HG03460 (cell line): ENCODE results near the gene DIP2C.

Experiments
- ATAC-seq: cut with Tn5 transposase; IDR thresholded peaks from one replicate; pipeline ENCODE4 v1.9.1; 2021; ENCODE audit not compliant: unreplicated experiment

DIP2C gene

DNA sequence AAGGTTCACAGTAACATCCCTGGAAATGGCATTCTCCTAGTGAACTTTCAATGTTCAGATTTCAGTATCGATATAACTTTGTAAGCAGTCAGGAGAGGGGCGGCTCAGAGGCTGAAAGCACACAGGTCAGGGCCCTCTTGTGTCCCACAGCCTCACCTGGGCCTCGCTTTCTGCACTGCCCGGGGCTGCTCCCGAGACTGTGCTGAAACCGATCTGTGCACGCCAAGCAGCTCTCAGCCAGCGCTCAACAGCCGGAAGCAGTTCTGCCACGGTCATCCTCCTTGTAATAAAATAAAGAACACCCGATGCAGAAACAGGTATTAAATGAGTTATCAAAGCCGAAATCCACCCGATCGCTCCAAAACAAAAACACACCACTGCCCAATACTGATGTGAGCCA is 106.0 kb downstream of the DIP2C start:
- ATAC-seq: no peak

GRCh38 chr10:581776-582330 is 107.6 kb downstream of the DIP2C start:
- no peak for ATAC-seq

DNA sequence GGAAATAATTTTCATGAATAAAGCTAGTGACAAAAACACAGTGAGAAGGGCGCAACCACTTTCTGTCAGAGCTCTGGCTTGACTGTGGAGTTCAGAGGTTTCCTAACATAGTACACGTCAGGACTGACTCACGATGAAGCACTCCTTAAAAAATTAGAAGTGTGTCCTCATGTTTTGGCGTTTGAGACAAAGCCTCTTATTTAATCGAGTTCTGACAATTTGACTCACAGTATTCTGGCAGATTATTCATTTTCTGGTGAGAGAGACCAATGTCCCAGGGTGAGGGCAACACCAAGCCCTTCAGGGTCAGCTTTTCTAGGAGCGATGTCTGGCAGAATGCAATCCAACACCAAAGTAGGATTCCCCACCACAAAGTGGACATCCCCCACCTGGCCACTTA is 108.7 kb downstream of the DIP2C start:
- no peak for ATAC-seq

DNA sequence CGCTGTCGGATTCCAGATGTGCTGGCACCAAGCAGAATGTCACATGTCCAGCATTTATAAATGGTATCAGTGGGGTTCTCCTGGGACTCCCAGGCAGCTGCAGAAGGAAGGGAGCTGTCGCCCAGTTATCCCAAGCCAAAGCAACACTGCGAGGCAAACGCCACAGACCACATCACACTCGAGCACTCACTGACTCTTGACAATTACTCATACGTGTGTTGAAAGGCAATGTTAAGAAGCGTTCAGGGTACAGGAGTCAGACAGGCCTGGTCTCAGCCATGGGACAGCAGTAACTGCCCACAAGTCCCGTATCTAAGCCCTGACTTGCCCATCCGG is 113.4 kb downstream of the DIP2C start:
- ATAC-seq: no peak

DNA sequence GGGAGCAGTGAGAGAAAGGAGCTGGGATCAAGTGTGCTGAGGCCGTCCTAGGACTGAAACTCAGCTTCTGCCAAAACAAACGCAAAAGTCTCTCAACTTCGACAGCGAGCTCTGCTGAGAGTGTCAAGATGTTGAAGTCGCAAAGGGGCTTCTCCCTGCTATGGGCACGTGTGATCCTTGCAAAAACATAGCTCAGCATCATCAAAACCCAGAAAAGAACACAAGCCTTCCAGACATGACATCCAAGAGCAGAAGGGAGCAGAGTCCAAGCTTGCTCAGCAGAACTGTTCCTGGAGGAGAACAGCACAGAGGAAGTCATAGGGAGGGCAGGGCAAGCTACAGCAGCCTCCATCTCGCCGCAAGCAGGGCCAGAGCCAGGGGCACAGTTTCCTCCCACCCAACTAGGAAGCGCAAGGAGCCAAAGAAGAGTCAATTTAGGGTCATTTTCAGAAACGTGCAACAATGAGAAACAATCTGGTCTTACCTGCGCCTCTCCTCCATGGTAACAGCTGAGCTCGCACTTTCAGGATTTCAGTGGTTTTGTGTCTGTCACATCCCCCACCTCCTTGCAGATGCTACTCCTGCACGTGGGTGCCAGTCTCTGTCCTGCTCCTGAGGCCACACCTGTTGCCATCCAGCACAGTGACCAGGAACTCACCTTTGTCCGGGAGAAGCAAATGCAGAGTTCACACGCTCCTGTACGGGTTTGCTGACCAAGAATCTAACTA is 113.9 kb downstream of the DIP2C start:
- ATAC-seq: no peak

DNA sequence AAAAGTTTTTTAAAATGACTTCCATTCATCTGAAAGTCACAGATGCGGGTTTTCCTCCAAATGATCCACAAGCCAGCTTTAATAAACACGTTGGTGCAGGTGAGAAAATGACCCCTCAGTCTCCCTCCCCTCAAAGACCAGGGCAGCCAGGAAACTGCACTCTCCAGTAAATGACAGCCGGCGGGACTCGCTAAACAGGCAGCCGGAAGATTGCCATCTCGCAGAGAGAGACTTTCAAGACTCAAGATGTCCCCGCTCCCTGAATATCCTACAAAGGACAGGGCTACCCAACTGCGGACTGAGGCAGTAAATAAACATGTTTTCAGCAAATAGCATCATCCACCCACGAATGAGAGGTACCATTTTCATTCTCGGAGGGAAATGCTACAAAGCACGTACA is 116.8 kb downstream of the DIP2C start:
- no peak for ATAC-seq

- ATAC-seq: no peak
Measured at GRCh38 chr10:571688-572451, 117.6 kb downstream of the DIP2C start.

GRCh38 chr10:571166-571565 is 118.3 kb downstream of the DIP2C start:
- no peak for ATAC-seq

DNA sequence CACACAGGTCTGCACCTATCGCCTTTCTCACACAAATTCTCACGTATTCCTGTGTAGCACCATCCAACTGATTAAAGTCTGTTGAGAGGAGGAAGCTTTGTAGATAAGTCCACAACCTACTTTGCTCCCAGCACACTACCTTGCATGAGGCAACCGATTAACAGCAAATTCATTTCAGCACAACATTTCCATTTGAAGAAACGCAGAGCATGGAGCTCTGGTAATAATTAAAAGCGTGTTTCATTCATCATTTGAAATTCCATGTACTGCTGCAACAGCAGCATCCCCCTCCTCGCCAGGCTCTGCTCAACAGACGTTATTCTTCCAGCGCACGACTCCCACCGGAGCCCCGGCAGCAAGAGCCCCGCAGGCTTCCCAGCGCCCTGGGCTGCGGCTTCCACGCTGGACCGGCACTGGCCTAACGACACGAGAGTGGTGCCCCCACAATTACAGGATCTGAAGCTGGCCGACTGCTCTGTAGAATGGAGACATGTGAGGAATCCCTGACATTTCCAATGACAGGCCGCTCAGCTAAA is 118.8 kb downstream of the DIP2C start:
- ATAC-seq: no peak

DNA sequence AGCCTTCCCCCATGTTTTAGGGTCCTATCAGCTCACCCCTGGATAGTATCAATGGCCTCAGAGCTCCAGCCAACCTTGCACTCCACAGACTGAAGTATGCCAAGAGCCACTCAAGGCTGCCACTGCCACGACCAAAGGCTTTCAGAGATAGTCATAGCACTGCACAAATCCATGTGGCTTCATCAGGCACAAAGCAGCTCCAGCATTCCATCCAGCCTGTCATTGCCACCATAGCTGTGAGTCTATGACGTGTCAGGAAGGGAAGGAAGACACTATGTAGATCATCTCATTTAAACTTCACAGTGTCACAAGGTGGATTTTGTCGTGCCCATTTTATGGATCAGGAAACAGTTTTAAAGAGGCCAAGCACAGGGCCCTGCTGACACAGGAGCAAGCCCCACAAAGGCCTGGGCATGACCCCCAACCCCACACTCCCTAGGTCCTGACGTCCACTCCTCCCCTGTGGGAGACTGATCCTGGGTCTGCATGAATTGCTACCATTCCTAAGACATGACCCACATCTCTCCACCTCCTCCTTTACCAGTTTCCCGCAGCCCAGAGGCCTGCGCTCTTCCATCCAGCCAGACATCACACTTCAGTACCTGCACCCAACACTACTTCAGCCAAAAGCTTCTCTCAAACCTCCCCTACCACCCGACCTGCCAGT is 119.4 kb downstream of the DIP2C start:
- no peak for ATAC-seq

DNA sequence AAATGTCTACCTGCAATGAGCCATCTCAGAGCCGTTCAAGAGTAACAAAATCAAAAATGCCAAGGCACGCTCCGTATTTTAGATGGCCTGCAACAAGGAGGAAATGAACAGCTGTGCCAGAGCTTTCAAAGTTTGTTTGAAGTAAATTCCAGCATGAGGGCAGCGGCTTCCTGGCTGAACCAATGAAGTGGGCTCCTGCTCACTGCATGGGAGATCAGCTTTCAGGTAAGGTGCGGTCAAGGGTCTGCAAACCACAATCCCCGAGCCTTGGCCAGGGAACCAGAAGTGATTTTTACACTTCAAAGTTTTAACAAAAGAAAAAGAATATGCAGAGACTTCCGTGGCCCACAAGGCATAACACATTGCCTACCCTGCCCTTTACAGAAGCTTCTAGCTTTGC is 120.6 kb downstream of the DIP2C start:
- no peak for ATAC-seq

GRCh38 chr10:567869-568268 is 121.6 kb downstream of the DIP2C start:
- ATAC-seq: no peak

DNA sequence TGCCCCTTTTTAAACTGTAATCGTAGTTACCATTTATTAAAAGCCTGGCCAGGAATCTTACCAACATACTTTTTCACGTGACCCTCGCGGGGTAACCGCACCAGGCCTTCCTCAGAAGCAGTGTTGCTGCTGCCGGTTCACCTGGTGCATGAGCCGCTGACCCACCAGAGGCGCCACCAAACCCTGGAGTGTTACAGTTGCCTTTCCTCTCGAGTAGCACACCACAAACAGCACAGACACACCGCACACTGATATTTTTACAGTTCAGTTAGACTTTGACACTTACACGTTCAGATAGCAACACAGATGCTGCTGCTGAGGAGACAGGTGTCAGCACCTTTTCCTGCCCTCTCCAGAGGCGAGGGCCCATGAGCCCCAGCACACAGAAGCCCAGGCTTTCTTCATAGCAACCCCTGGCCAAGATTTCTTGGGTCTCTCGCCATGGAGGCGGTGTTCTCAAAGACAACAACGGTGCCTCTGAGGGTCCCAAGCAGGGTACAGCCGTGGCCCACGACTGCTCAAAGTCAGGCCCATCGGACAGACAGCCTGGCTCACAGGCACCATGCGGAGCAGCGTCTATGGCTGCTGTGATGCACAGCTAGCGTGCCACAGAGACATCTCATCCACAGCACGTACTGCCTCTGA is 123.1 kb downstream of the DIP2C start:
- ATAC-seq: no peak

DNA sequence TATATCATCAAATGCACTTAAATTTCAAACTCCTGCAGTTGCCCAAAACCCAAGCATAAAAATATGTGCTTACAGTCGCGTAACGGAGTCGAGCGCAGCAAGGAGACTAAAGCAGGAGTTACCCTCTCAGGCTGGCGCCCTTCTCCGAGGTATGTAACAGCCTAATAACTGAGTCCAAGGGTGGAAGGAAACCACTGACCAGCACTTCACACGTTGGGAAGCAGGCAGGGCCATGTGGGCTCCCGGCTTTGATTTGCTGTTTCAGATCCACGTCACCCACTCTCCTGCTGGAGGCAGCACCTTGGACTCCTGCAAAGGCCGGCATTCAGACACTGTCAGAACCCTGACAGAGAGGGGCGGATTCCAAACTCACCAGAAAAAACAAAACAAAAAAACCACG is 123.8 kb downstream of the DIP2C start:
- no peak for ATAC-seq

GRCh38 chr10:565146-565545 is 124.3 kb downstream of the DIP2C start:
- no peak for ATAC-seq

GRCh38 chr10:563827-564226 is 125.6 kb downstream of the DIP2C start:
- no peak for ATAC-seq

GRCh38 chr10:562142-562541 is 127.3 kb downstream of the DIP2C start:
- no peak for ATAC-seq

- ATAC-seq: no peak
Measured at GRCh38 chr10:561721-562120, 127.7 kb downstream of the DIP2C start.

GRCh38 chr10:560314-560992 is 129.0 kb downstream of the DIP2C start:
- no peak for ATAC-seq

DNA sequence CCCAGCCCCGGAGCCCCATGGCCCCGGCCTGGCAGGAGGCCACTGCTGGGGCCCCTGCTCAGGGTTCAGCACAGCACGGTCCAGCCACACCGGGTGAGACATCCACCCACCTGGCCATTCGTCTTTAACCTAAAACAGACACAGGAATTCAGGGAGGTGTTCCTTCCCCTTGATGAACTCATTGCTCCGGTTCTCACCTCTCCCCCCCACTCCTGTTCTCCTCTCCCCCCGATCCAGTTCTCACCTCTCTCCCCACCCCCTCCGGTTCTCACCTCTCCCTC is 129.8 kb downstream of the DIP2C start:
- ATAC-seq: no peak
